Measurements from ENCODE around the gene PRODH2.
A peak's percentile ranks its signal among the peaks of the same experiment; 100 is the strongest.

The PRODH2 gene

GRCh38 chr19:35845215-35846037, 32.8 kb upstream of the PRODH2 start:
- no peak for DNase-seq (ENCODE audit: extremely low spot score)
- CTCF ChIA-PET = no interaction called here
- no peak for TF ChIP-seq SP1 (IDR thresholded peaks at IDR 0.05)
- TF ChIP-seq HDGF (IDR thresholded peaks at IDR 0.05; ENCODE audit: borderline replicate concordance) = no peak
- TF ChIP-seq SUZ12 (IDR thresholded peaks at IDR 0.05) = no peak
- no peak for TF ChIP-seq ELF4 (IDR thresholded peaks at IDR 0.05)
- no peak for TF ChIP-seq FOXA1 (IDR thresholded peaks at IDR 0.05)
- TF ChIP-seq CTBP1 (IDR thresholded peaks at IDR 0.05; ENCODE audit: borderline replicate concordance) = no peak
- TF ChIP-seq TARDBP (IDR thresholded peaks at IDR 0.05) = no peak
- TF ChIP-seq FOXK2 (IDR thresholded peaks at IDR 0.05) = no peak
- TF ChIP-seq BHLHE40 (IDR thresholded peaks at IDR 0.05; ENCODE audit: borderline replicate concordance) = no peak
- no peak for TF ChIP-seq NFRKB (IDR thresholded peaks at IDR 0.05)
- TF ChIP-seq L3MBTL2 (conservative IDR thresholded peaks at IDR 0.05) = no peak
- TF ChIP-seq PKNOX1 (IDR thresholded peaks at IDR 0.05) = no peak
- TF ChIP-seq ARNT (IDR thresholded peaks at IDR 0.05) = no peak
- no peak for TF ChIP-seq ZNF384 (IDR thresholded peaks at IDR 0.05)
- no peak for TF ChIP-seq FOXM1 (IDR thresholded peaks at IDR 0.05; ENCODE audit: borderline replicate concordance)
- TF ChIP-seq LEF1 (IDR thresholded peaks at IDR 0.05; ENCODE audit: borderline replicate concordance) = no peak
- POLR2A ChIA-PET = no interaction called here

- TF ChIP-seq LEF1 (IDR thresholded peaks at IDR 0.05; ENCODE audit: borderline replicate concordance) (no peak), HDGF (IDR thresholded peaks at IDR 0.05; ENCODE audit: borderline replicate concordance) (no peak), FOXA1 (IDR thresholded peaks at IDR 0.05) (no peak), TARDBP (IDR thresholded peaks at IDR 0.05) (no peak), CTBP1 (IDR thresholded peaks at IDR 0.05; ENCODE audit: borderline replicate concordance) (no peak), FOXK2 (IDR thresholded peaks at IDR 0.05) (no peak), ARNT (IDR thresholded peaks at IDR 0.05) (no peak), ZNF384 (IDR thresholded peaks at IDR 0.05) (no peak), NFRKB (IDR thresholded peaks at IDR 0.05) (no peak), BHLHE40 (IDR thresholded peaks at IDR 0.05; ENCODE audit: borderline replicate concordance) (no peak), SP1 (IDR thresholded peaks at IDR 0.05) (no peak)
- ChIA-PET CTCF (no interaction called here), POLR2A (no interaction called here)
- no peak for DNase-seq (ENCODE audit: extremely low spot score)
Observed at GRCh38 chr19:35844482-35845214, 32.0 kb upstream of the PRODH2 start.

GRCh38 chr19:35843676-35844481, 31.2 kb upstream of the PRODH2 start:
- ChIA-PET CTCF (no interaction called here), POLR2A (no interaction called here)
- TF ChIP-seq ARNT (IDR thresholded peaks at IDR 0.05) (no peak), ZNF384 (IDR thresholded peaks at IDR 0.05) (no peak), SUZ12 (IDR thresholded peaks at IDR 0.05) (no peak), LEF1 (IDR thresholded peaks at IDR 0.05; ENCODE audit: borderline replicate concordance) (no peak), TARDBP (IDR thresholded peaks at IDR 0.05) (no peak), SP1 (IDR thresholded peaks at IDR 0.05) (no peak), BHLHE40 (IDR thresholded peaks at IDR 0.05; ENCODE audit: borderline replicate concordance) (no peak), PKNOX1 (IDR thresholded peaks at IDR 0.05) (no peak), NFRKB (IDR thresholded peaks at IDR 0.05) (no peak), FOXA1 (IDR thresholded peaks at IDR 0.05) (no peak), ELF4 (IDR thresholded peaks at IDR 0.05) (no peak), HDGF (IDR thresholded peaks at IDR 0.05; ENCODE audit: borderline replicate concordance) (no peak), FOXM1 (IDR thresholded peaks at IDR 0.05; ENCODE audit: borderline replicate concordance) (no peak), CTBP1 (IDR thresholded peaks at IDR 0.05; ENCODE audit: borderline replicate concordance) (no peak), FOXK2 (IDR thresholded peaks at IDR 0.05) (no peak), L3MBTL2 (conservative IDR thresholded peaks at IDR 0.05) (no peak)
- DNase-seq (ENCODE audit: extremely low spot score) = peak; percentile 62

GRCh38 chr19:35842666-35843272, 30.1 kb upstream of the PRODH2 start:
- CTCF ChIA-PET = no interaction called here

GRCh38 chr19:35841961-35842595, 29.4 kb upstream of the PRODH2 start:
- no peak for TF ChIP-seq ELF4 (IDR thresholded peaks at IDR 0.05)
- TF ChIP-seq SP1 (IDR thresholded peaks at IDR 0.05) = no peak
- DNase-seq (ENCODE audit: extremely low spot score) = no peak
- ChIA-PET CTCF (no interaction called here), POLR2A (no interaction called here)

More at GRCh38 chr19:35842666-35843272, 30.1 kb upstream of the PRODH2 start:
- TF ChIP-seq FOXA1 (IDR thresholded peaks at IDR 0.05) (no peak), ARNT (IDR thresholded peaks at IDR 0.05) (no peak), L3MBTL2 (conservative IDR thresholded peaks at IDR 0.05) (no peak), ZNF384 (IDR thresholded peaks at IDR 0.05) (no peak), LEF1 (IDR thresholded peaks at IDR 0.05; ENCODE audit: borderline replicate concordance) (no peak), SUZ12 (IDR thresholded peaks at IDR 0.05) (no peak), TARDBP (IDR thresholded peaks at IDR 0.05) (no peak), NFRKB (IDR thresholded peaks at IDR 0.05) (no peak)
- POLR2A ChIA-PET = no interaction called here
- no peak for DNase-seq (ENCODE audit: extremely low spot score)
